ENCODE measurements around the gene PCK1.

PCK1 gene

GRCh38 chr20:57560554-57561355 lies at the start of gene PCK1:
Gene PCK1 (plus strand): TSS chr20:57561110. CDS start chr20:57561412, 302 bp downstream.
- DNase-seq: peak; percentile 75

GRCh38 chr20:57511709-57512108 lies 49.2 kb upstream of the PCK1 start:
- DNase-seq: peak; percentile 5

- no peak for DNase-seq
Observed at GRCh38 chr20:57512432-57512831, 48.5 kb upstream of the PCK1 start.

GRCh38 chr20:57513199-57513598 lies 47.7 kb upstream of the PCK1 start:
- no peak for DNase-seq

GRCh38 chr20:57514273-57514751 lies 46.6 kb upstream of the PCK1 start:
- DNase-seq: peak; percentile 58

- no peak for DNase-seq
Observed at GRCh38 chr20:57517904-57518303, 43.0 kb upstream of the PCK1 start.

- DNase-seq: no peak
Observed at GRCh38 chr20:57522380-57523140, 38.4 kb upstream of the PCK1 start.

GRCh38 chr20:57523782-57524181 lies 37.1 kb upstream of the PCK1 start:
- DNase-seq: no peak

GRCh38 chr20:57524511-57525176 lies 36.3 kb upstream of the PCK1 start, which contains the start of gene CTCFL:
Gene CTCFL (minus strand): TSS chr20:57525140. CDS start chr20:57524205, 935 bp downstream.
- DNase-seq: no peak

- DNase-seq: no peak
Observed at GRCh38 chr20:57525328-57526086, 35.4 kb upstream of the PCK1 start.

GRCh38 chr20:57526087-57526884 lies 34.6 kb upstream of the PCK1 start:
- DNase-seq: peak; percentile 46

GRCh38 chr20:57526885-57527460 lies 33.9 kb upstream of the PCK1 start:
- no peak for DNase-seq

GRCh38 chr20:57527728-57528127 lies 33.2 kb upstream of the PCK1 start:
- DNase-seq: no peak

GRCh38 chr20:57528148-57528547 lies 32.8 kb upstream of the PCK1 start:
- DNase-seq: peak; percentile 6

- no peak for DNase-seq
Observed at GRCh38 chr20:57529160-57529585, 31.7 kb upstream of the PCK1 start.

GRCh38 chr20:57529810-57530209 lies 31.1 kb upstream of the PCK1 start:
- no peak for DNase-seq

GRCh38 chr20:57530327-57530981 lies 30.5 kb upstream of the PCK1 start:
- no peak for DNase-seq

GRCh38 chr20:57532104-57532503 lies 28.8 kb upstream of the PCK1 start:
- no peak for DNase-seq

GRCh38 chr20:57535297-57535696 lies 25.6 kb upstream of the PCK1 start:
- no peak for DNase-seq

GRCh38 chr20:57536120-57536708 lies 24.7 kb upstream of the PCK1 start:
- no peak for DNase-seq

Measured in NCI-H69 (cell line).